ENCODE measurements around the gene CRX.
"Not testable (repeated sequence)": the region's sequence is repeated elsewhere in the genome, so short reads cannot be mapped to it uniquely, and the experiment has no call there.

The CRX gene

DNA sequence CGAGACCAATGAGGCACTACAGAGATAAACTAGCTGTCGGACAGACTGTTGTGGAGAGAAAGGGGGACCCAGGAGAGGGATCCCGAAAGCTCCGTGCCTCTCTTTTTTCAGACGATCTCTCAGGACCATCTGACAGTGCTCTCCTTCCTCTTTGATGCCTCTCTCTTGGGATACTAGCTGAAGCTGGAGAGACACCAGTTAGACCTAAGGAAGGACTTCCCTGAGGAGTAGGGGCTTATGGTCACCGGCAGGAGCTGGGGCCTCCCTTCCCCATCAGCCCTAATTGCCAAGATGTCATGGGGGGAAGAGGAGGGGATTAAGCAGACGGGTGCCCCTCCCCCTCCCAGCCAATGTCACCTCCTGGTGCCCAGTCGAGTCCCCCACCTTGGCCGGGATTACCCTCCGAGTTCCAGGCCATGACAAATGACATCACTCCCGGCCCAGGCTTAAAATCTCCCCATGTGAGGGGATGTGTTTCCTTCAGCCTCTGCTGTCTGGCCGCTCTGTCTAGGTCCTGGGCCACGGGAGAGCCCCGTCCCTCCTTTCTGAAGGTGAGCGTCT, at the start of gene CRX:
CRX (plus strand) TSS at position 478 of the 561 bp plus-strand sequence. CDS start 12,507 bp downstream, outside the sequence.
- no peak for DNase-seq (ENCODE audit: low read depth in 2 of 2)

DNA sequence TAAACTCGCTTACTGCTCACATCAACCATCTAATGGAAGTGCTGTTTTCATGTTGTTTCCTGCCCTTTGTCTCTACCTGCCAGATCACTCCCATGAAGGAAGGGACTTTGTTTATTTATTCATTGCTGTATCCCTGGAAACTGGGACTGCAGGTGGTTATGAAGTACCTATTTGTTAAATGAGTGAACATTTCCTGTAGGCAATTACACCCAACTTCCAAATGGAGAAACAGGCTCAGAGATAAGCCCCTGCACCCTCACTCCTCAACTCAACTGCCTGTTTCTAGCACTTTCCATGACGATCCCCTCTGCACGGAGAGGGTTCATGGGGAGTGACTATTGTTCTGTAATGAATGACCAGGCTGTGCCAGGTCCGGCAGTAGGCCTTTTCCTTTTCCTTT, 45.2 kb upstream of the CRX start:
- no peak for DNase-seq (ENCODE audit: low read depth in 2 of 2)

- DNase-seq (ENCODE audit: low read depth in 2 of 2): not testable (repeated sequence)
Observed at GRCh38 chr19:47777245-47778048, 44.3 kb upstream of the CRX start.

DNA sequence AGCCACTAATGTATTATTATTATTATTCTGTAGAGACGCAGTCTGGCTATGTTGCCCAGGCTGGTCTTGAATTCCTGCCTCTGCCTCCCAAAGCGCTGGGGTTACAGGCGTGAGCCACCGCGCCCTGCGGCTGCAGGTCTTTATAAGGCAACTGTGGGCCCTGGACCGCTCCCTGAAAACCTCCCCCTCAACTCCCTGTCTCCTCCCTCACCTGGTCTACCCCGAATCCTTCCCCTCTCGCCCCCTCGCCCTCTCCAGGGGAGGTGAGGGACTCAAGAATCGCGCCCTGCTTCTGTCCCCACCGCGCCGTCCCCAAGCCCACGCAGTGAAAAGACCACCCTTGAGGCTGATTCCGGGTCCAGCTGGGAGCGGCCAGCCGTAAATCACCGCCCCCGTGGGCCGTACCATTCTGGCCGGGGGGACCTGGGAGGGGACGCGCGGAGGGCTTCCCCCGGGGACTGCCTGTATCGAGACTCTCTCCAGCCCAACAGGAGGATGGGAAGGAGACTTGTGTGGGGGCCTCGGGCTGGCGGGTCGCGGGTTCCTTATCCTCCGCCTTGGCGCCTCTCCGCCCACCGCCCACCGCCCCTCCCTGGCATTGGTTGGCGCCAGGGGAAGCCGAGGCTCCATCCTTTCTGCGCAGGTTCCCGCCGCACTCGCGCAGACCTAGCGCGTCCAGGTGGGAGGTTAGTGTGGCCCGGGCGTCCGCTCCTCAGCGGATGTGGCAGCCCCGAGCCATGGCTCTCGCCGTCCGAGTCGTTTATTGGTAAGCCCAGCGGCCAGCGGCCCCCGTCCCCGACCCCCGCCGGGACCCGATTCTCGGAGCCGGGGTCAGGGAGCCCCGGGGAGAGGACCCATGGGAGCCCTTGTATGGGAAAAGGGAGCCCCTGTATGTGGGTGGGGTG, 43.4 kb upstream of the CRX start, which contains the start of gene SELENOW:
SELENOW (plus strand) TSS at position 655 of the 905 bp plus-strand sequence; CDS start at position 738, 83 bp downstream.
- DNase-seq (ENCODE audit: low read depth in 2 of 2): peak; percentile 52 to 57

DNA sequence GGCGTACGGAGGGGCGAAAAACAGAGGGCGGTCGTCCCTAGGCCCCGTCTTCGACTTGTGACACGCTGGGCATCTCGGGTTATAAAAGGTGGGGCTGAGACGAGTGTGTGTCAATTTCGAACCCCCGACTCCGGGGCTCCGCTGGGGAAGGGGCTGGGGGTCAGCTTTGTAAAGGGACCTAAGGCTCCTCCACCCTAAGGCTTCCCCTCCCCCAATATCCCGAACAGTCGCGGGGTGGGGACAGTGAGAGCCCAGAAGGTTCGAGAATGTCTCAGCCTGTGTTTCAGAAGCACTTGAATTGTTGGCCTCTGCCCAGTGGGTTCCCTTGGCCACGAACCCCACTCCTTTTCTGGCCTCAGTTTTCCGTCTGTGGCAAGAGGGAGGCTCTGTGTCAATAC, 42.8 kb upstream of the CRX start:
- no peak for DNase-seq (ENCODE audit: low read depth in 2 of 2)

DNA sequence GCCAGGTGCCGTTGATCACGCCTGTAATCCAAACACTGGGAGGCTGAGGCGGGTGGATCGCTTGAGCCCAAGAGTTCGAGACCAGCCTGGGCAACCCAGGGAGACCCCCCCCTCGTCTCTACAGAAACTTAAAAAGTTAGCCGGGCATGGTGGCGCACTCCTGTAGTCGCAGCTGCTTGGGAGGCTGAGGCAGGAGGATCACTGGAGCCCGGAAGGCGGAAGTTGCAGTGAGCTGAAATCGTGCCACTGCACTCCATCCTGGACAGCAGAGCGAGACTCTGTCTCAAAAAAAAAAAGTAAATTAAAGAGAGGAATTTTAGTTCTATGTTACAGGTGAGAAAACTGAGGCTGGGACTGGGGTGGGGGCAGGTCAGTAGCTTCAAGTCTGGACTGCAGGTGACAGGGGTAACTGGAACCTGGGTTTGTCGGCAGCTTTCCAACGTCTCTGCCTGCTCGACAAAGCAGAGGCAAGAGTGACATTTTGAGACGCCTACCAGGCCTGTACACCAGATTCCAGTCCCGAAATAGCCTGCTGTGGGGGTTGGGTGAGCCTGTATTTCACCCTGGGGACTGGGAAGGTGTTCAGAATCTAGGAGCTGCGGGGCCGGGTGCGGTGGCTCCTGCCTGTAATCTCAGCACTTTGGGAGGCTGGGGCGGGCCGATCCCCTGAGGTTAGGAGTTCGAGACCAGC, 42.1 kb upstream of the CRX start:
- no peak for DNase-seq (ENCODE audit: low read depth in 2 of 2)

GRCh38 chr19:47780215-47780551, 41.6 kb upstream of the CRX start:
- no peak for DNase-seq (ENCODE audit: low read depth in 2 of 2)

- DNase-seq (ENCODE audit: low read depth in 2 of 2): no peak
Observed at GRCh38 chr19:47781590-47782262, 40.0 kb upstream of the CRX start.

- no peak for DNase-seq (ENCODE audit: low read depth in 2 of 2)
Observed at GRCh38 chr19:47786566-47786965, 35.2 kb upstream of the CRX start.

- not testable (repeated sequence) for DNase-seq (ENCODE audit: low read depth in 2 of 2)
Observed at GRCh38 chr19:47787307-47787706, 34.4 kb upstream of the CRX start.

GRCh38 chr19:47789811-47790210, 31.9 kb upstream of the CRX start:
- not testable (repeated sequence) for DNase-seq (ENCODE audit: low read depth in 2 of 2)

GRCh38 chr19:47790398-47790814, 31.3 kb upstream of the CRX start:
- peak in 1 of 2 experiments; percentile 24 for DNase-seq (ENCODE audit: low read depth in 2 of 2)

- DNase-seq (ENCODE audit: low read depth in 2 of 2): no peak
Observed at GRCh38 chr19:47792616-47793015, 29.1 kb upstream of the CRX start.

DNA sequence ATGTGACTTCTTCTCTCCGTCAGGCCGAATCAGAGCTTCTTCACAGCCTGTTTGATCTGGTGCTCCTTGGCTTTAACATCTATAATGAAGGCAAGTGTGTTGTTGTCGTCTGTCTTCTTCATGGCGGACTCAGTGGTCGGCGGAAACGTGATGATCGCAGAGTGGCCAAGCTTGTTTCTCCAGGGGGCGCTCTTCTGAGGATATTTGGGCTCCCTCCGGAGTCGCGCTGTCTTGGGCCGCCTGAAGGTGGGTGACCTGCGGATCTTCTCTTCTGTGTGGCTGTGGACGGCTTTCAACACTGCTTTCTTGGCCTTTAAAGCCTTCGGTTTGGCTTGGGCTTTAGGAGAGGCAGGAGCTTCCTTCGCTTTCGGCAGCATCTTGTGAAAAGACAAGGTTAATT, 27.2 kb upstream of the CRX start:
- no peak for DNase-seq (ENCODE audit: low read depth in 2 of 2)

GRCh38 chr19:47796785-47797184, 25.0 kb upstream of the CRX start:
- no peak for DNase-seq (ENCODE audit: low read depth in 2 of 2)

DNA sequence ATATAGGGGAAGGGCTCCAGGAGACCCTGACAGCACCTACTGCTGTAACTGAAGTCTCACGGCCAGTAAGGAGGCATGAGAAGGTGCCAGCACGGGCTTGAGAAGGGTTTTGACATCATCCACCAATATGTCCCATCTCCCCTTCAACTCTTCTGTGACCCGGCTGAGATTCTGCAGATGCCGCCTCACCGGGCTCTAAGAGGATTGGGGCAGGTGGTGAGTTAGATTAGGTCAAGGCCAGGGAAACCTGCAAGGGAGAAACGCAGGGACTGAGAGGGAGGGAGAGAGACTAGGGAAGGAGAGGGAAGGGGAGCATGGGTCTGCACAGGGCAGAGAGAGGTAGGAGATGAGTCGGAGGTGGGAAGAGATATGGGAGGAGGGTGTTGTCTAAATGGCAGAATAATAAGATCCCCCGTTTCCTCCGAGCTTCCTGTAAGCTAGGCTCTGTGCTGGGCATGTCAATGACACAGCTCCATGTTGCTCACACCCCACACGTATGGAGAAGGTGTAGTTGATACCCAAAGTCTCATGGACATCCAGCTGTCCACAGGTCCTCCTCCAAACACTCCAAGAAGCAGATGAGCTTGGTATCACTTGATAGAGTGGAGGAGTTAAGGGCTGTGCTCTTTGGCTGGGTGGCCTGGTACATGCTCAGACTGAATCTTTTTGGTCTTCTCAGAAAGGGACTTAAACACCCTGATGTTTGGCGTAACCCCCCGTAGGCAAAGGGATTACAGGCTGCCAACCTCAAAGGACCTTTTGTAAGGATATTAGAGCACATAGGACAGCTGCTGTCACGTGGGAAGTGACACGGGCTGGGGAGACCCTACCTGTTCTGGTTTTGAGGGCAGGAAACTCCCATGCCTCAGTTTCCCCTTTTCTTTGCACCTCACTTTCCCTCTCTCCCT, 23.5 kb upstream of the CRX start:
- no peak for DNase-seq (ENCODE audit: low read depth in 2 of 2)

DNA sequence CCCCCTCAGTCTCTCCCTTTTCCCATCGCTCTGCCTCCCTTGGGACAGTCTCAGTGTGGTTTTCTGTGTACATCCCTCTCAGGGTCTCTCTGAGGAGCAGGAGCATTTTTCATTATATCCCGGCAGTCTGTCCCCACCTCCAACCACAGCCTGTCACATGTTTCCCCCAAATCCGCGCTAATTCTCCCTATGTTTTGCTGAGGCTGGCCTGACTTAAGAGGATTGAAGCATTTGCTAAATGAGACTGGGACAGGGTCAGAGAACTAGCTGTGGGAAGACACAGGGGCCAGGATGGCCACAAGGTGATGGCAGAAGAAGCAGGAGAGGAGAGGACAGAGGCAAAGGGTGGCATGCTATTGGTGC, 22.9 kb upstream of the CRX start:
- DNase-seq (ENCODE audit: low read depth in 2 of 2): no peak

- no peak for DNase-seq (ENCODE audit: low read depth in 2 of 2)
Observed at GRCh38 chr19:47801270-47801669, 20.5 kb upstream of the CRX start.

GRCh38 chr19:47802521-47803043, 19.2 kb upstream of the CRX start:
- DNase-seq (ENCODE audit: low read depth in 2 of 2): no peak

- DNase-seq (ENCODE audit: low read depth in 2 of 2): not testable (repeated sequence)
Observed at GRCh38 chr19:47803148-47803547, 18.6 kb upstream of the CRX start.

All from fibroblast of skin of left biceps (primary cell).